Colonic mucosa (tissue), 4 donors: Measurements from ENCODE around the gene OPRL1. TPM values are rescaled to one million over a fixed set of nuclear protein-coding genes. Genes with fewer than 3 reads are reported as not detected.

ENCODE experiments used
- DNase-seq: peaks from one replicate; pipeline ENCODE4 v3.0.0-alpha.2; 2020
- H3K27ac ChIP-seq: fragments of 200-600 bp; one replicate; pipeline ENCODE4 v1.8.0; 2021
- H3K27me3 ChIP-seq: fragments of 200-600 bp; one replicate; pipeline ENCODE4 v1.8.0; 2021
- H3K36me3 ChIP-seq: fragments of 200-600 bp; one replicate; pipeline ENCODE4 v1.8.0; 2021
- H3K4me1 ChIP-seq: fragments of 200-600 bp; one replicate; pipeline ENCODE4 v1.8.0; 2021; ENCODE audit warnings: mild to moderate bottlenecking
- H3K4me3 ChIP-seq: fragments of 200-600 bp; one replicate; pipeline ENCODE4 v1.8.0; 2021
- H3K9ac ChIP-seq, 2 donors: one replicate each; pipeline ENCODE4 v1.7.0; 2013; ENCODE audit warnings: control low read depth in 2 of 2, low read depth in 2 of 2, low read length in 2 of 2
- H3K9me3 ChIP-seq: fragments of 200-600 bp; one replicate; pipeline ENCODE4 v1.8.0; 2021
- intact Hi-C: fragments of 100-400 bp; cut with DNase I; formaldehyde crosslinking; loops from one replicate; pipeline ENCODE4 v1.14.1; 2022
- total RNA-seq, 2 donors: library from RNA; stranded (reverse); fragmentation: NEBNext Ultra II Directional in 1 of 2; extraction: Animal tissue kit (Norgen Biotek cat#: 25700) in 1 of 2; gene quantifications; one replicate each; pipeline ENCODE4 v1.2.1, GENCODE V29; 2021
- TF ChIP-seq, protein P1 (sequence below): fragments of 200-600 bp; IDR thresholded peaks from one replicate; pipeline ENCODE4 v1.8.0; 2022; ENCODE audit warnings: antibody characterized with exemption, mild to moderate bottlenecking
- donor health status: healthy.
- donor health status: DM: no; HTN: no; CAD: no.
- donor health status: DM: no; HTN: no; CAD: no.

OPRL1 gene
- total RNA-seq, 2 donors from 2014 or later, result 0.24 to 0.25 TPM

DNA sequence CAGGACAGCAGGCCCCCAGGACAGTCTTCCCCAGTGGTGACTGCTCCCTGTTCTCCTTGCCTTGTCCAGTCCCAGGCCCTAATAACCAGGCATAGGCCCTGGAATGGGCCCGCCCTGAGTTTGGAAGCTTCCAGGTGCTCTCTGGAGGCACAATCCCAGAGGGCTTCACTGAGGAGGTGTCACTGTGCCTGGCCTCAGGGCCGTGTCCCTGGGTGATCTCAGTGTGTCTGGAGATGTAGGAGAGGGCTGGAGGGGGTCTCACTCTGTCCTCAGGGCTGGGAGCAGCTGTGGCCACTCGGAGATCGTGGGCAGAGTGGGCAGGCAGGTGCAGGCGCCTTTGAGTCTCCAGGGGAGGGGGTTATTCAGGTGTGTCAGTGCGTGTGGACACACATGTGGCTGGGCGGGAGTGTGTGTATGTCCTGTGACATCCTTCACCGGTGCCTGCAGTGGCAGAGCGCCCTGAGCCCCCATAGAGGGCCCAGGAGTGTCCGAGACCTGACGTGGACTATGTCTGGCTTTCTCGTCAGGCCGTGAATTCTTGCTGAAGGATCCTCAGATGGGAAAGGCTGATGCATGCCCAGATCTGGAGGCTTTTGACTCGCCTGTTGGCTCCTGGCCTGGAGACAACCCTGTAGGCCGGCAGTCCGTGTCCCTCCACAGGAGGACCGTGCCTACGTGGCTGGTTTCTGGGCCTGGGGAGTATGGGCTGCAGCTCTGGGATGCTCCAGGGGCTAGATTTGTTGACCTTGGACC is 33.0 kb downstream of the OPRL1 start:
- Histone ChIP-seq H3K9me3 (no peaks in the 10 kb centered on the region), H3K4me3 (no peak overlapping the region), H3K9ac (no peak overlapping the region), H3K4me1 (no peaks in the 10 kb centered on the region), H3K36me3 (no peaks in the 10 kb centered on the region), H3K27ac (no peak overlapping the region), H3K27me3 (no peaks in the 10 kb centered on the region)
- DNase-seq, result no peak
- intact Hi-C loops, result no loop called here
- TF ChIP-seq, protein P1, sequence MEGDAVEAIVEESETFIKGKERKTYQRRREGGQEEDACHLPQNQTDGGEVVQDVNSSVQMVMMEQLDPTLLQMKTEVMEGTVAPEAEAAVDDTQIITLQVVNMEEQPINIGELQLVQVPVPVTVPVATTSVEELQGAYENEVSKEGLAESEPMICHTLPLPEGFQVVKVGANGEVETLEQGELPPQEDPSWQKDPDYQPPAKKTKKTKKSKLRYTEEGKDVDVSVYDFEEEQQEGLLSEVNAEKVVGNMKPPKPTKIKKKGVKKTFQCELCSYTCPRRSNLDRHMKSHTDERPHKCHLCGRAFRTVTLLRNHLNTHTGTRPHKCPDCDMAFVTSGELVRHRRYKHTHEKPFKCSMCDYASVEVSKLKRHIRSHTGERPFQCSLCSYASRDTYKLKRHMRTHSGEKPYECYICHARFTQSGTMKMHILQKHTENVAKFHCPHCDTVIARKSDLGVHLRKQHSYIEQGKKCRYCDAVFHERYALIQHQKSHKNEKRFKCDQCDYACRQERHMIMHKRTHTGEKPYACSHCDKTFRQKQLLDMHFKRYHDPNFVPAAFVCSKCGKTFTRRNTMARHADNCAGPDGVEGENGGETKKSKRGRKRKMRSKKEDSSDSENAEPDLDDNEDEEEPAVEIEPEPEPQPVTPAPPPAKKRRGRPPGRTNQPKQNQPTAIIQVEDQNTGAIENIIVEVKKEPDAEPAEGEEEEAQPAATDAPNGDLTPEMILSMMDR, result no peak

DNA sequence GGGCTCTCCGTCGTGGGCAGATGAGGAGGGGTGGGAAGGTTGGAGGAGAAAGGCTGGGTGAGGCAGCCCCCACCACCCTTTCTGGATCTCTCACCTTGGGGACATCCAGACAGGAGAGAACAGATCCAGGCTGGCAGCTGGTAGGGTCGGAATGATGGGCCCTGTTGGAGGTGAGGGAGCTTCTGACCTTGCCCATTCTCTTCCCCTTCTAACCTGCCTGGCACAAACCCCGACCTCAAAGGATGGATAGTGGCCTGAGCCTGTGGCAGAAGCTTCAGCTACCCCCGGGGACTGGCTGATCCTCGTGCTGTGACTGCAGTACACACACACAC is 33.5 kb downstream of the OPRL1 start:
- intact Hi-C loops, result no loop called here
- Histone ChIP-seq H3K27ac (no peak overlapping the region), H3K27me3 (no peaks in the 10 kb centered on the region), H3K36me3 (no peaks in the 10 kb centered on the region), H3K4me1 (no peaks in the 10 kb centered on the region), H3K9me3 (no peaks in the 10 kb centered on the region), H3K4me3 (no peak overlapping the region), H3K9ac (no peak overlapping the region)
- no peak for DNase-seq
- TF ChIP-seq, protein P1, result no peak

DNA sequence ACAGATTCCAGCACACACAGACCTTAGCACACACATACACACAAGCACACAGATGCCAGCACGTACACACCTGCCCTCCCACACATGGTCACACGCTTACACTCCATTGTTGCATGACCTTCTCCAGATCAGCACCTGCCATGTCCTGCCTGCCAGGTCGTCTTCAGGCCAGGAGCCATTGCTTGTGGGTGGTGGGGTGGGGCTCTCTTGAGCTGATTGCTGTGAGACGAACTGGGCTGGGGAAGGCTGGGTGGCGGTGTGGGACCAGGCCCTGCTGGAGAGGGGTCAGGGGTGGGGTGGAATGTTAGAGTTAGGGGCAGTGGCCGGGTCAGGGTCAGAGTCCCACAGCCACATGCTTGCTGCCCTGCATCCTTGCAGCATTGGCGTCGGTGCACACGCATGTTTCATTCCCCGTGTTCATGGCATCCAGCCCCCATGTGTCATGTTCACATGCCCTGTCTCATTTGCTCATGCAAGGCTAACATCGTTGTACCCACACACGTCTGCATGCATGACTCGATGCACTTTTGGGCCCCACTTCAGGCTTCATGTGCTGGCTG is 34.0 kb downstream of the OPRL1 start:
- Histone ChIP-seq H3K4me3 (no peak overlapping the region), H3K9ac (no peak overlapping the region), H3K36me3 (no peaks in the 10 kb centered on the region), H3K4me1 (no peaks in the 10 kb centered on the region), H3K9me3 (no peaks in the 10 kb centered on the region), H3K27me3 (no peaks in the 10 kb centered on the region), H3K27ac (no peak overlapping the region)
- no peak for DNase-seq
- TF ChIP-seq, protein P1, result no peak
- intact Hi-C loops, result no loop called here

DNA sequence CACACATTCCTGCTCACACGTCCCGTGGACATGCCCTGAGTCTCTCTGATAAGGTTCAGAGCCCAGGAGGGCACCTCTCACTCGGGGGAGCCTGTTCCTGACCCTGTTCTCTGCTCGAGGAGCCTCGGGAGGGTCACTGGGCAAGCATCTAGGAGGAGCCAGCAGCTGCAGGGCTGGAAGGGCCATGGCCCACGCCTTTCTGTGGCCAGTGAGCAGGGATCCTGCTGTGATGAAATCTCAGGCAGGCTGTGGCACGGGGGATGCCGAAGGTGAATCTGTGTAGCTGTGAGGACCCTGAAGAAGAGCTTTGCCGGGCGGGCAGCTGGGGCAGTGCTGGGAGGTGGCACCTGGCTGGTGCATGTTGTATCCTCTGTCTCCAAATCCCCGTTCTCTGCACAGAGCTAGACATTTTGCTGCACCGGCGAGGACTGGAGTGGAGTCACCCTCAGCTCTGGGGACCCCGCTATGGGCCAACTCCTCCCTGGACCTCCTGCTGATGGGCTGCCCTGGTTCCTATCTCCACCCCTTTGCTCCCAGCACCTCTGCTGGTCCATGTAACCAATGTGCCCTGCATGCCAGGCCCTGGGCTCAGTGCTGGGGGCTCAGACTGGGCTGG is 34.6 kb downstream of the OPRL1 start:
- no peak for DNase-seq
- Histone ChIP-seq H3K9ac (no peak overlapping the region), H3K4me3 (no peak overlapping the region), H3K27me3 (no peaks in the 10 kb centered on the region), H3K4me1 (no peaks in the 10 kb centered on the region), H3K9me3 (no peaks in the 10 kb centered on the region), H3K27ac (no peak overlapping the region), H3K36me3 (no peaks in the 10 kb centered on the region)
- intact Hi-C loops, result no loop called here
- TF ChIP-seq, protein P1, result no peak

DNA sequence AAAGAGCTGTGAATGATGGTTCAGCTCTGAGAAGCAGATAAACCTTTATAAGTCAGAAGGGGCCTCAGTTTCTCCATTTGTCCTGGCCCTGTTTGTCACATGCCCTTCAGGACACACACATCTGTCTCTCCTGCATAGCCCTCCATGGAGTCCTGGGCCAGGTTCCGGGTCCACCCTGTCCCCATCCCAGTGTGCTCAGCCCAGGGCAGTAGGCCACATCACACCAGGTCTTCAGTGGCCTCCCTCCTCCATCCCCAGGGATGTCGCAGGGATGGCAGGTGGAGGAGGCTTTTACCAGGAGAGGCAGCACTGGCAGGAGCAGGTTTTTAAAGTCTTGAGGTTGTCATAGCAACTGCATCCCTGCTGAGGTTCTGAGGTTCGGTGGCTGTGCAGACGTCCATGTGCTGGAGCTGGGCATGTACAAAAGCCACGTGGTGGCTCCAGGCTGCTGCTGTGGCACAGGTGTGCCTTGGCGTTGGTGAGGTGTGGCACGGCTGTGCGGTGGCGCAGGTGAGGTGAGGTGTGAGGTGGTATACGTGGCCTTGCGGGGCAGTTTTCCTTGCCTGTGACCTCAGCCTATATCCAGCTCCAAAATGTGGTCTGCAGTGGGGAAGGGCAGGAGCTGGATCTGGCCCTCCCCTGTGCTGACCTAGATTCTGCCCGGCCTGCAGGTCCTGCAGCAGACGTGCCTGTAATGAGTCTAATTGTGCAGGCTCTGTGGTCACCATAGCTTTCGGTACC is 35.5 kb downstream of the OPRL1 start:
- Histone ChIP-seq H3K36me3 (no peaks in the 10 kb centered on the region), H3K4me1 (no peaks in the 10 kb centered on the region), H3K4me3 (no peak overlapping the region), H3K9me3 (no peaks in the 10 kb centered on the region), H3K27me3 (no peaks in the 10 kb centered on the region), H3K27ac (no peak overlapping the region), H3K9ac (no peak overlapping the region)
- DNase-seq, result no peak
- TF ChIP-seq, protein P1, result no peak
- intact Hi-C loops, result no loop called here
